OCI-LY7 (cell line): ENCODE measurements around the gene MAST2. TPM values are rescaled to one million over a fixed set of nuclear protein-coding genes. Genes with fewer than 3 reads are reported as not detected.
A peak's percentile ranks its signal among the peaks of the same experiment; 100 is the strongest.

Source experiments
- BruUV-seq: library from RNA; stranded (reverse); fragments of 400-500 nt; replicated peaks from 2 replicates; lab custom pipeline; 2021; lab: Mats Ljungman, UMichigan
- CTCF ChIA-PET: fragments of 300-600 bp; sonication (Branson Sonifier 250); formaldehyde crosslinking; loops from one replicate; lab custom pipeline; 2022; ENCODE audit warnings: antibody characterized with exemption; ENCODE audit not compliant: unreplicated experiment; lab: Charles Lee
- POLR2A ChIA-PET: fragments of 300-600 bp; sonication (Branson Sonifier 250); formaldehyde crosslinking; loops from one replicate; lab custom pipeline; 2022; ENCODE audit warnings: antibody characterized with exemption; lab: Charles Lee
- DNase-seq: peaks from one replicate; pipeline ENCODE4 v3.0.0-alpha.2; 2015; ENCODE audit warnings: low spot score
- H2AFZ ChIP-seq: fragments of 200-600 bp; sonication (generic), shearing (Covaris generic); 2 replicates; pipeline ENCODE4 v1.6.1; 2014; ENCODE audit warnings: mild to moderate bottlenecking, antibody characterized with exemption, low read length, moderate library complexity
- H3K27ac ChIP-seq: fragments of 200-600 bp; sonication (generic); 2 replicates; pipeline ENCODE4 v1.5.1; 2014; ENCODE audit warnings: mixed run types, low read depth, mild to moderate bottlenecking, moderate library complexity, low read length, inconsistent platforms; ENCODE audit not compliant: poor library complexity, severe bottlenecking
- H3K36me3 ChIP-seq: fragments of 200-600 bp; sonication (generic); 2 replicates; pipeline ENCODE4 v1.6.1; 2014; ENCODE audit warnings: mild to moderate bottlenecking, antibody characterized with exemption, low read length, moderate library complexity, mixed read lengths; ENCODE audit not compliant: insufficient read depth
- H3K4me1 ChIP-seq: fragments of 200-600 bp; sonication (generic); 2 replicates; pipeline ENCODE4 v1.5.1; 2014; ENCODE audit warnings: mild to moderate bottlenecking, low read length; ENCODE audit not compliant: insufficient read depth, poor library complexity, severe bottlenecking
- H3K4me2 ChIP-seq: fragments of 200-600 bp; sonication (generic); 2 replicates; pipeline ENCODE4 v1.6.1; 2014; ENCODE audit warnings: mild to moderate bottlenecking, low read length
- H3K4me3 ChIP-seq: fragments of 200-600 bp; sonication (generic); 2 replicates; pipeline ENCODE4 v1.5.1; 2014; ENCODE audit warnings: mild to moderate bottlenecking, low read depth, low read length; ENCODE audit not compliant: poor library complexity, severe bottlenecking
- H3K79me2 ChIP-seq: fragments of 200-600 bp; sonication (generic); 2 replicates; pipeline ENCODE4 v1.6.1; 2016; ENCODE audit warnings: low read depth, mild to moderate bottlenecking, low read length, moderate library complexity, mixed read lengths; ENCODE audit not compliant: insufficient read depth
- H3K9me2 ChIP-seq: fragments of 200-600 bp; sonication (generic); 2 replicates; pipeline ENCODE4 v1.6.1; 2016; ENCODE audit warnings: mild to moderate bottlenecking, low read length, mixed read lengths; ENCODE audit not compliant: insufficient read depth
- H3K9me3 ChIP-seq: fragments of 200-600 bp; sonication (generic); 2 replicates; pipeline ENCODE4 v1.6.1; 2014; ENCODE audit warnings: mild to moderate bottlenecking, mixed run types, low read length, mixed read lengths
- H4K20me1 ChIP-seq: fragments of 200-600 bp; sonication (generic); 2 replicates; pipeline ENCODE4 v1.6.1; 2014; ENCODE audit warnings: mild to moderate bottlenecking, antibody characterized with exemption, low read length, moderate library complexity, mixed read lengths; ENCODE audit not compliant: insufficient read depth
- CTCF ChIP-seq: fragments of 200-600 bp; sonication (generic); conservative IDR thresholded peaks from 2 replicates; pipeline ENCODE4 v1.5.1; 2014; ENCODE audit warnings: mild to moderate bottlenecking, antibody characterized with exemption, low read length, moderate library complexity, mixed read lengths
- EZH2phosphoT487 ChIP-seq: fragments of 200-600 bp; sonication (generic); IDR thresholded peaks from 2 replicates; pipeline ENCODE4 v1.6.1; 2018; ENCODE audit warnings: low read depth, borderline replicate concordance, mild to moderate bottlenecking, mixed run types, antibody characterized with exemption, low read length, moderate library complexity, mixed read lengths
- intact Hi-C: fragments of 100-400 bp; cut with micrococcal nuclease; formaldehyde crosslinking; loops from one replicate; pipeline ENCODE4 v1.10.0; 2022; ENCODE audit not compliant: unreplicated experiment
- total RNA-seq, 2 experiments: library from RNA; depleted of rRNA in 1 of 2; stranded (reverse); fragments of >200 nt in 1 of 2; shearing (Covaris generic) in 1 of 2; gene quantifications; 2 replicates each; pipeline ENCODE4 v1.2.3, GENCODE V29; 2014 to 2022

Gene MAST2
- total RNA-seq, 2 experiments from 2014 or later: 32.1 to 67.2 TPM

- POLR2A ChIA-PET: no interaction called here
- Histone ChIP-seq H4K20me1 (no peaks in the 10 kb centered on the region), H3K79me2 (peaks cover 19% of the 10 kb centered on the region; the same call in 1 of the 2 replicates), H3K9me2 (no peaks in the 10 kb centered on the region), H3K27ac (no peak overlapping the region), H3K4me2 (peak overlapping the region; percentile 54), H3K9me3 (no peaks in the 10 kb centered on the region; the same call in 1 of the 2 replicates), H3K4me3 (peak overlapping the region; percentile 15), H3K4me1 (peaks cover 21% of the 10 kb centered on the region), H2AFZ (no peak overlapping the region), H3K36me3 (peaks cover 19% of the 10 kb centered on the region)
- DNase-seq: peak; percentile 27
- CTCF ChIA-PET: no interaction called here
- BruUV-seq: no TSS peak
- TF ChIP-seq CTCF (no peak), EZH2phosphoT487 (no peak)
- intact Hi-C loops: no loop called here
Observed at GRCh38 chr1:45934947-45935346, 131.5 kb downstream of the MAST2 start.

- no peaks in the 10 kb centered on the region for H3K9me2 ChIP-seq
- TF ChIP-seq EZH2phosphoT487: no peak
- TF ChIP-seq CTCF: no peak
- H3K9me3 ChIP-seq: peaks cover 5% of the 10 kb centered on the region; the same call in 1 of the 2 replicates
- H2AFZ ChIP-seq: no peak overlapping the region
- POLR2A ChIA-PET: interaction anchor here (0.5 to 1.4 kb wide), 2 partner anchors 26 to 41 kb away, joined by 3 read pairs; no protein-coding TSS in a partner anchor
- H3K4me2 ChIP-seq: no peak overlapping the region
- H3K4me1 ChIP-seq: peaks cover 21% of the 10 kb centered on the region
- H3K36me3 ChIP-seq: peaks cover 34% of the 10 kb centered on the region
- CTCF ChIA-PET: no interaction called here
- intact Hi-C loops: no loop called here
- H3K79me2 ChIP-seq: peaks cover 27% of the 10 kb centered on the region; the same call in 1 of the 2 replicates
- no peak overlapping the region for H3K4me3 ChIP-seq
- DNase-seq: no peak
- no peak overlapping the region for H3K27ac ChIP-seq
- no peaks in the 10 kb centered on the region for H4K20me1 ChIP-seq
- no TSS peak for BruUV-seq
Observed at GRCh38 chr1:45938029-45938428, 134.6 kb downstream of the MAST2 start.

- Histone ChIP-seq H3K4me1 (peaks cover 26% of the 10 kb centered on the region), H3K27ac (no peak overlapping the region), H3K4me2 (no peak overlapping the region), H2AFZ (no peak overlapping the region), H3K4me3 (no peak overlapping the region), H3K9me2 (no peaks in the 10 kb centered on the region), H4K20me1 (no peaks in the 10 kb centered on the region), H3K79me2 (peaks cover 16% of the 10 kb centered on the region; the same call in 1 of the 2 replicates), H3K36me3 (peaks cover 23% of the 10 kb centered on the region), H3K9me3 (peaks cover 5% of the 10 kb centered on the region; the same call in 1 of the 2 replicates)
- no TSS peak for BruUV-seq
- DNase-seq: no peak
- intact Hi-C loops: no loop called here
- no peak for TF ChIP-seq EZH2phosphoT487
- TF ChIP-seq CTCF: no peak
- ChIA-PET POLR2A (interaction anchor here (0.7 to 2.0 kb wide), 2 partner anchors 28 to 797 kb away, joined by 4 to 6 read pairs; no protein-coding TSS in a partner anchor), CTCF (interaction anchor here (0.6 kb wide), 1 partner anchor 72 kb away, joined by 3 read pairs; no protein-coding TSS in a partner anchor)
Observed at GRCh38 chr1:45942411-45942810, 139.0 kb downstream of the MAST2 start.
